HepG2 (cell line): ENCODE data around the gene SRP68. TPM values are rescaled to one million over a fixed set of nuclear protein-coding genes. Genes with fewer than 3 reads are reported as not detected.

ENCODE experiments used
- DMTF1 ChIP-seq: sonication (generic); formaldehyde crosslinking; IDR thresholded peaks from 2 replicates; pipeline ENCODE4 v1.4.0; 2020; ENCODE audit warnings: mild to moderate bottlenecking, missing genetic modification reagents
- HMGXB4 ChIP-seq, 2 experiments: sonication (generic) in 1 of 2; formaldehyde crosslinking in 1 of 2; IDR thresholded peaks; 2 replicates each; pipeline versions ENCODE4 v1.4.0 to v1.6.1; 2018 to 2020; ENCODE audit warnings: missing genetic modification reagents in 2 of 2, borderline replicate concordance in 1 of 2, low read depth in 1 of 2, mild to moderate bottlenecking in 1 of 2, missing biosample characterization in 1 of 2
- HNF4A ChIP-seq: sonication (generic); formaldehyde crosslinking; IDR thresholded peaks from 2 replicates; pipeline ENCODE4 v1.4.0; 2020; ENCODE audit warnings: missing genetic modification reagents
- HNRNPK ChIP-seq: fragments of 200-400 bp; formaldehyde crosslinking; IDR thresholded peaks from 2 replicates; pipeline ENCODE4 v1.6.1; 2018; ENCODE audit warnings: low read length, low read depth, moderate library complexity, mild to moderate bottlenecking; ENCODE audit not compliant: poor library complexity, severe bottlenecking
- MED1 ChIP-seq: sonication (generic); formaldehyde crosslinking; IDR thresholded peaks from 2 replicates; pipeline ENCODE4 v1.4.0; 2020; ENCODE audit warnings: missing genetic modification reagents
- STAG1 ChIP-seq: sonication (generic); formaldehyde crosslinking; IDR thresholded peaks from 2 replicates; pipeline ENCODE4 v1.4.0; 2020; ENCODE audit warnings: missing genetic modification reagents
- ZNF318 ChIP-seq: sonication (generic); formaldehyde crosslinking; IDR thresholded peaks from 2 replicates; pipeline ENCODE4 v1.4.0; 2020; ENCODE audit warnings: mild to moderate bottlenecking, missing genetic modification reagents
- ZNF574 ChIP-seq: sonication (generic); formaldehyde crosslinking; IDR thresholded peaks from 2 replicates; pipeline ENCODE4 v1.4.0; 2020; ENCODE audit warnings: missing genetic modification reagents
- ZNF616 ChIP-seq: sonication (generic); formaldehyde crosslinking; IDR thresholded peaks from 2 replicates; pipeline ENCODE4 v1.5.0; 2020; ENCODE audit warnings: low read depth, mild to moderate bottlenecking, missing genetic modification reagents
- ZNF784 ChIP-seq: sonication (generic); formaldehyde crosslinking; IDR thresholded peaks from 2 replicates; pipeline ENCODE4 v1.5.1; 2020; ENCODE audit warnings: missing genetic modification reagents, mild to moderate bottlenecking, borderline replicate concordance
- polyA plus RNA-seq, 8 experiments: library from polyadenylated mRNA; depleted of rRNA in 3 of 8; stranded (reverse) in 7 of 8; unstranded in 1 of 8; fragments of >200 nt; fragmentation: Illumina TruSeq in 4 of 8; extraction: Trizol in 4 of 8; gene quantifications; 2 replicates each; pipeline versions ENCODE4 v1.2.1 to v1.2.3, GENCODE V29; 2011 to 2016; ENCODE audit warnings: low read depth in 4 of 8, missing spikeins in 1 of 8, mixed read lengths in 1 of 8; ENCODE audit not compliant: insufficient read depth in 1 of 8
- total RNA-seq, 5 experiments: library from RNA; depleted of rRNA; stranded (reverse); fragments of >200 nt; fragmentation: Illumina TruSeq; extraction: Trizol; gene quantifications; 2 replicates each; pipeline ENCODE4 v1.2.3, GENCODE V29; 2016; ENCODE audit warnings: low read depth in 1 of 5

Gene SRP68
- total and polyA plus RNA-seq, 2 of the 13 experiments (the other 11 are each of a cell fraction or from before 2014, with no cell fraction given) = 39.8 to 74.3 TPM

- no peak for TF ChIP-seq HNRNPK
- no peak for TF ChIP-seq ZNF318 (CRISPR knock-in tag)
- peak; percentile 55; the same call in 1 of the 2 replicates for TF ChIP-seq MED1 (CRISPR knock-in tag)
- no peak for TF ChIP-seq ZNF616 (CRISPR knock-in tag)
- TF ChIP-seq ZNF784 = 0 out of 2 replicates have a peak, but pooled peaks have one; percentile 29
- TF ChIP-seq DMTF1 (CRISPR knock-in tag) = 0 out of 2 replicates have a peak, but pooled peaks have one; percentile 24
- TF ChIP-seq HMGXB4 (CRISPR knock-in tag; IDR thresholded peaks at IDR 0.05; ENCODE audit: borderline replicate concordance in 1 of 2, low read depth in 1 of 2) = peak; percentile 41 to 70
- TF ChIP-seq STAG1 = peak; percentile 73
- TF ChIP-seq HNF4A (CRISPR knock-in tag) = peak; percentile 32
- TF ChIP-seq ZNF574 (CRISPR knock-in tag) = peak; percentile 85
Measured at GRCh38 chr17:76000016-76000754, 72.1 kb downstream of the SRP68 start (continued).
